GM18502 (cell line): Measurements from ENCODE around the gene ISY1.
"Not testable (repeated sequence)": the region's sequence is repeated elsewhere in the genome, so short reads cannot be mapped to it uniquely, and the experiment has no call there.

ENCODE experiments used
- ATAC-seq: cut with Tn5 transposase; IDR thresholded peaks from one replicate; pipeline ENCODE4 v1.9.1; 2021; ENCODE audit warnings: mild to moderate bottlenecking; ENCODE audit not compliant: unreplicated experiment, poor library complexity

ISY1 gene

GRCh38 chr3:129100274-129100673 lies 60.6 kb downstream of the ISY1 start:
- no peak for ATAC-seq

GRCh38 chr3:129095285-129095684 lies 65.6 kb downstream of the ISY1 start:
- ATAC-seq: no peak

- not testable (repeated sequence) for ATAC-seq
Measured at GRCh38 chr3:129088312-129088711, 72.6 kb downstream of the ISY1 start.

- ATAC-seq: not testable (repeated sequence)
Measured at GRCh38 chr3:129087904-129088303, 73.0 kb downstream of the ISY1 start.

- ATAC-seq: no peak
Measured at GRCh38 chr3:129087138-129087702, 73.6 kb downstream of the ISY1 start.

GRCh38 chr3:129085818-129086217 lies 75.0 kb downstream of the ISY1 start:
- ATAC-seq: no peak

GRCh38 chr3:129085165-129085715 lies 75.6 kb downstream of the ISY1 start:
- no peak for ATAC-seq

- no peak for ATAC-seq
Measured at GRCh38 chr3:129084501-129084900, 76.4 kb downstream of the ISY1 start.

- ATAC-seq: no peak
Measured at GRCh38 chr3:129082026-129082425, 78.8 kb downstream of the ISY1 start.

- ATAC-seq: no peak
Measured at GRCh38 chr3:129081503-129081902, 79.4 kb downstream of the ISY1 start.

GRCh38 chr3:129078510-129078909 lies 82.4 kb downstream of the ISY1 start:
- ATAC-seq: no peak
